HEK293T (cell line): ENCODE data around the gene ATG13.

Source experiments
- CTCF ChIA-PET: fragments of 350-600 bp; formaldehyde crosslinking; extraction: SDS; loops from one replicate; lab custom pipeline; 2021; ENCODE audit warnings: antibody characterized with exemption, inconsistent platforms; lab: Yijun Ruan, JAX
- POLR2A ChIA-PET: fragments of 350-600 bp; formaldehyde crosslinking; extraction: SDS; loops from one replicate; lab custom pipeline; 2020; ENCODE audit warnings: antibody characterized with exemption, inconsistent platforms; lab: Yijun Ruan, JAX
- DNase-seq: peaks from one replicate; pipeline ENCODE4 v3.0.0; 2012; ENCODE audit warnings: mixed read lengths; ENCODE audit errors: extremely low spot score
- ARNT ChIP-seq: fragments of 450-650 bp; IDR thresholded peaks from 2 replicates; pipeline ENCODE4 v1.6.1; 2017; ENCODE audit warnings: mild to moderate bottlenecking
- BHLHE40 ChIP-seq: fragments of 450-650 bp; IDR thresholded peaks from 2 replicates; pipeline ENCODE4 v1.6.1; 2016; ENCODE audit warnings: mild to moderate bottlenecking, moderate library complexity, borderline replicate concordance
- CTBP1 ChIP-seq: fragments of 450-650 bp; IDR thresholded peaks from 2 replicates; pipeline ENCODE4 v1.6.1; 2016; ENCODE audit warnings: borderline replicate concordance
- ELF4 ChIP-seq: fragments of 450-650 bp; IDR thresholded peaks from 2 replicates; pipeline ENCODE4 v1.6.1; 2017; ENCODE audit warnings: antibody characterized with exemption
- FOXA1 ChIP-seq: fragments of 450-650 bp; IDR thresholded peaks from 2 replicates; pipeline ENCODE4 v1.6.1; 2016; ENCODE audit warnings: mild to moderate bottlenecking
- FOXK2 ChIP-seq: fragments of 450-650 bp; IDR thresholded peaks from 2 replicates; pipeline ENCODE4 v1.6.1; 2016; ENCODE audit warnings: mild to moderate bottlenecking
- FOXM1 ChIP-seq: fragments of 450-650 bp; IDR thresholded peaks from 2 replicates; pipeline ENCODE4 v1.6.1; 2017; ENCODE audit warnings: mild to moderate bottlenecking, borderline replicate concordance
- HDGF ChIP-seq: fragments of 450-650 bp; IDR thresholded peaks from 2 replicates; pipeline ENCODE4 v1.6.1; 2017; ENCODE audit warnings: antibody characterized with exemption, borderline replicate concordance
- L3MBTL2 ChIP-seq: fragments of 450-650 bp; conservative IDR thresholded peaks from 2 replicates; pipeline ENCODE4 v1.6.1; 2016; ENCODE audit warnings: mild to moderate bottlenecking
- LEF1 ChIP-seq: fragments of 450-650 bp; IDR thresholded peaks from 2 replicates; pipeline ENCODE4 v1.6.1; 2017; ENCODE audit warnings: mild to moderate bottlenecking, borderline replicate concordance
- NFRKB ChIP-seq: fragments of 450-650 bp; IDR thresholded peaks from 2 replicates; pipeline ENCODE4 v1.6.1; 2016; ENCODE audit warnings: mild to moderate bottlenecking, moderate library complexity
- SP1 ChIP-seq: fragments of 450-650 bp; IDR thresholded peaks from 2 replicates; pipeline ENCODE4 v1.6.1; 2017
- SUZ12 ChIP-seq: fragments of 450-650 bp; IDR thresholded peaks from 2 replicates; pipeline ENCODE4 v1.6.1; 2016; ENCODE audit warnings: mild to moderate bottlenecking
- TARDBP ChIP-seq: fragments of 450-650 bp; IDR thresholded peaks from 2 replicates; pipeline ENCODE4 v1.6.1; 2016
- ZNF384 ChIP-seq: fragments of 450-650 bp; IDR thresholded peaks from 2 replicates; pipeline ENCODE4 v1.6.1; 2016
- TF ChIP-seq, protein P1 (sequence below): fragments of 450-650 bp; IDR thresholded peaks from 2 replicates; pipeline ENCODE4 v1.6.1; 2016

ATG13 gene

DNA sequence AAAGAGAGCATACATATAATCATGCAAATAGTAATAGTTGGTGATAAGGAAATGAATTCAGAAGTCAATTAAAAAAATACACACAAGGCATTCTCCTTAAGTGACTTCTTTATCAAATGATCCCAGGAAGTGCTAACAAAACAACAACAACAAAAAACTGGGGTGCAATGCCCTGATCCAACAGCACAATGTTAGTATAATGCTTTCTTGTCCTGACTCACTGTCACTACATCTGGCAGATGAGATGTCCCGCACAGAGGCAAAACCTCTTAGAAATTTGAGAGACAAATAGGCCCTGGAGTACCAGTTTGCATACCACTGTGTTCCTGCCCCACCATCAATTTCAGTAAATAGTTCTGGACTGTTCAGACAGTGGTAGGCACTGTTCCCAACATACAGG is 12.6 kb upstream of the ATG13 start:
- ChIA-PET CTCF (interaction anchor here (0.6 kb wide), 2 partner anchors 165 to 221 kb away, joined by 4 to 5 read pairs; no protein-coding TSS in a partner anchor), POLR2A (no interaction called here)
- TF ChIP-seq ZNF384 = no peak
- TF ChIP-seq, protein P1, sequence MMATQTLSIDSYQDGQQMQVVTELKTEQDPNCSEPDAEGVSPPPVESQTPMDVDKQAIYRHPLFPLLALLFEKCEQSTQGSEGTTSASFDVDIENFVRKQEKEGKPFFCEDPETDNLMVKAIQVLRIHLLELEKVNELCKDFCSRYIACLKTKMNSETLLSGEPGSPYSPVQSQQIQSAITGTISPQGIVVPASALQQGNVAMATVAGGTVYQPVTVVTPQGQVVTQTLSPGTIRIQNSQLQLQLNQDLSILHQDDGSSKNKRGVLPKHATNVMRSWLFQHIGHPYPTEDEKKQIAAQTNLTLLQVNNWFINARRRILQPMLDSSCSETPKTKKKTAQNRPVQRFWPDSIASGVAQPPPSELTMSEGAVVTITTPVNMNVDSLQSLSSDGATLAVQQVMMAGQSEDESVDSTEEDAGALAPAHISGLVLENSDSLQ = no peak
- no peak for TF ChIP-seq SP1
- no peak for TF ChIP-seq NFRKB
- no peak for TF ChIP-seq TARDBP
- TF ChIP-seq ELF4 = no peak
- no peak for TF ChIP-seq L3MBTL2
- TF ChIP-seq ARNT = no peak
- no peak for TF ChIP-seq FOXA1
- no peak for DNase-seq

DNA sequence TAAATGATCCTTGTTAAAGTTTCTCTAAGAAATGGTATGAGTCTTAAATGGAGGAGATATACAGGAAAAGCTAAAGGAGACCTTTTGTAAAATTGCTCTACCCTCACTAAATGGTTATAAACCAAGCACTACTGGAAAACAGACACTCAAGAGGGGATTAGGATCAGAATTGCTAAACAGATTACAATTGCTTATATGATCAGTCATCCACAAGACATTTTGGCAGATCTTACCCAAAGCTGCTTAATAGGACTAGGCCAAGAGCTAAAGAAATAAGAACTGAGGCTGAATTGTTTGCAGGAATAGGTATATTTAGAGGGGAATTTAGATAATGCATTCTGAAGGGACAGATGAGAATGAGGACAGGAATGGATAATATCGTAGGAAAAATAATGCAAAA is 9.8 kb upstream of the ATG13 start:
- ChIA-PET POLR2A (interaction anchor here (1.2 to 1.6 kb wide), 2 partner anchors 9 to 13 kb away, joined by 3 to 5 read pairs; partner anchors contain the start of gene AMBRA1), CTCF (interaction anchor here (0.6 kb wide), 1 partner anchor 215 kb away, joined by 4 read pairs; no protein-coding TSS in a partner anchor)
- TF ChIP-seq SP1 (no peak), BHLHE40 (no peak), HDGF (no peak), NFRKB (no peak), ZNF384 (no peak), LEF1 (no peak), CTBP1 (no peak), L3MBTL2 (no peak)
- TF ChIP-seq, protein P1 = no peak
- no peak for DNase-seq

DNA sequence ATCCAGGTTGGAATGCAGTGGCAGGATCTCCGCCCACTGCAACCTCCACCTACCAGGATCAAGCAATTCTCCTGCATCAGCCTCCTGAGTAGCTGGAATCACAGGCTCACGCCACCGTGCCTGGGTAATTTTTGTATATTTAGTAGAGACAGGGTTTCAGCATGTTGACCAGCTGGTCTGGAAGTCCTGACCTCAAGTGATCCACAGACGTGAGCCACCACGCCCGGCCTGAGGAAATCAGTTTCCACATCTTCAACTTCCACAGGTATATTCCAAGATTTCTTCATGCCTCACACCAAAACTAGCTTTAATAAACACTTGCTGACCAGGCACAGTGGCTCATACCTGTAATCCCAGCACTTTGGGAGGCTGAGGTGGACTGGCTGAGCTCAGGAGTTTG is 8.0 kb upstream of the ATG13 start:
- POLR2A ChIA-PET = interaction anchor here (1.5 kb wide), 1 partner anchor 16 kb away, joined by 4 read pairs; the partner anchor contains the start of gene AMBRA1
- CTCF ChIA-PET = no interaction called here
- DNase-seq = no peak
- no peak for TF ChIP-seq BHLHE40
- TF ChIP-seq ZNF384 = no peak
- no peak for TF ChIP-seq FOXA1
- TF ChIP-seq FOXK2 = no peak
- TF ChIP-seq, protein P1 = no peak
- no peak for TF ChIP-seq CTBP1
- no peak for TF ChIP-seq SUZ12
- no peak for TF ChIP-seq ELF4
- TF ChIP-seq FOXM1 = no peak
- no peak for TF ChIP-seq HDGF
- no peak for TF ChIP-seq L3MBTL2
- TF ChIP-seq SP1 = no peak
- TF ChIP-seq NFRKB = no peak
- no peak for TF ChIP-seq LEF1

DNA sequence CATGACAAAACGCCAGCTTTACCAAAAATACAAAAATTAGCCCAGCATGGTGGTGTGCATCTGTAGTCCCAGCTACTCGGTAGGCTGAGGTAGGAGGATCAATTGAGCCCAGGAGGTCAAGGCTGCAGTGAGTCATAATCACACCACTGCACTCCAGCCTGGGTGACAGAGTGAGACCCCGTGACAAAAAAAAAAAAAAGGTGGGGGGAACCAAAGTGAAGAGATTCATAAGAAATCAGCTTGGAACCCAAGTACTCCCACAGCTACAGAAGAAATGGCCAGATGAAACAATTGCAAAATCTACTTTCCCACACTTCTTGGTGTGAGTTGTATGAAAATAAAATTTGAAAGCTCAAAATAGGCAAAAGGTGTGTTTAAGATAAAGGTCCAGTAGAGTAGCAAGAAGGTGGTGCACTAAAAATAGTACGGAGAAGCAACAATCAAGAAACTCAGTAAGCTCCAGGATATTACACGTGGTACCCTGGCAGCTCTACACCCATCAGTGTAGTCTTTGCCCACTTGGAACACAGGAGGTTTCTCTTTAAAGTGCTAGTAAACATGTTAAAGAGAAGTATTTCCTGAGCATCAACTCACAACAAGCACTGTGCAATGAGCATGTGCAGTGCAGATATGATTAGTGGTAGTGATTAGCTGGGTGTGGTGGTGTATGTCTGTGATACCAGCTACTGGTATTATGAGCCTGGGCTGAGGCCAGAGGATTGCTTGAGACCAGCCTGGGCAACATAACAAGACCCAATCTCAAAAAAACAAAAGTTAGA is 5.6 kb upstream of the ATG13 start:
- no peak for DNase-seq
- CTCF ChIA-PET = interaction anchor here (0.6 to 1.0 kb wide), 3 partner anchors 18 to 262 kb away, joined by 3 to 6 read pairs (median 3); partner anchors contain the start of gene AMBRA1
- TF ChIP-seq ELF4 = no peak
- TF ChIP-seq FOXM1 = no peak
- no peak for TF ChIP-seq ARNT
- TF ChIP-seq LEF1 = no peak
- TF ChIP-seq ZNF384 = no peak; the same call in 1 of the 2 replicates
- no peak for TF ChIP-seq FOXA1
- TF ChIP-seq CTBP1 = no peak
- TF ChIP-seq SP1 = no peak
- TF ChIP-seq L3MBTL2 = no peak
- TF ChIP-seq HDGF = no peak
- no peak for TF ChIP-seq BHLHE40
- no peak for TF ChIP-seq FOXK2
- no peak for TF ChIP-seq SUZ12
- TF ChIP-seq TARDBP = no peak
- TF ChIP-seq, protein P1 = no peak
- no peak for TF ChIP-seq NFRKB
- POLR2A ChIA-PET = interaction anchor here (1.5 to 2.2 kb wide), 2 partner anchors 18 to 89 kb away, joined by 4 to 9 read pairs; partner anchors contain the start of genes AMBRA1, ARHGAP1 and ZNF408

DNA sequence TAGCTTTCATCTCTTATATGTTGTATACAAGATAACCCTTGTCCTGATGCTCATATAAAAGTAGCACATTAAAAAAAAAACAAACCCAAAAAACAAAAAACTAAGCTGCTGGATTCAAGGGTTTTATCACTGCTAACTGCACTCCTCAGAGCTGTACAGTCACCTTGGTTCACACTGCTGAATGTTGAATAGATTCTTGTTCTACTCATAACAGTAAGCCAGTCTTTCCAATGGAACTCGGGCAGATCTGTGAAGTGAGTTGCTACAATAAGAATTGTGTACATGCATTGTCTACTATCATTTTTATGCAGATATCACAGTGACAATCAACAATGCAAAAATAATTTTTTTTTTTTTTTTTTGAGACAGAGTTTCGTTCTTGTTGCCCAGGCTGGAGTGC is 5.0 kb upstream of the ATG13 start:
- CTCF ChIA-PET = interaction anchor here (0.6 to 0.7 kb wide), 2 partner anchors 26 to 263 kb away, joined by 3 to 6 read pairs; no protein-coding TSS in a partner anchor
- no peak for DNase-seq
- TF ChIP-seq SP1 (no peak), HDGF (no peak), ELF4 (no peak), FOXA1 (no peak), ZNF384 (no peak), CTBP1 (no peak), TARDBP (no peak), ARNT (no peak), BHLHE40 (no peak), NFRKB (no peak), L3MBTL2 (no peak), LEF1 (no peak), FOXK2 (no peak), FOXM1 (no peak), SUZ12 (no peak)
- TF ChIP-seq, protein P1 = no peak
- POLR2A ChIA-PET = interaction anchor here (1.5 to 2.2 kb wide), 2 partner anchors 18 to 89 kb away, joined by 4 to 9 read pairs; partner anchors contain the start of genes AMBRA1, ARHGAP1 and ZNF408
